ENCODE measurements around the gene SLC45A3.
"Not testable (repeated sequence)": the region's sequence is repeated elsewhere in the genome, so short reads cannot be mapped to it uniquely, and the experiment has no call there.

The SLC45A3 gene

GRCh38 chr1:205652984-205653383, 27.3 kb downstream of the SLC45A3 start:
- no peak for DNase-seq
- no peaks in the 10 kb centered on the region for H3K27me3 Mint-ChIP-seq
- peaks cover 0 to 1% of the 10 kb centered on the region in 2 donors for H3K4me1 Mint-ChIP-seq
- no peak for ATAC-seq (replicated peaks)
- H3K36me3 Mint-ChIP-seq: peaks cover 0 to 13% of the 10 kb centered on the region in 2 donors
- H3K27ac Mint-ChIP-seq: no peak overlapping the region
- H3K4me3 Mint-ChIP-seq: no peak overlapping the region
- no peaks in the 10 kb centered on the region for H3K9me3 Mint-ChIP-seq

GRCh38 chr1:205650241-205650640, 30.1 kb downstream of the SLC45A3 start:
- no peak for DNase-seq

GRCh38 chr1:205645519-205645918, 34.8 kb downstream of the SLC45A3 start:
- Mint-ChIP-seq H3K36me3 (peaks cover 2 to 13% of the 10 kb centered on the region in 2 donors), H3K4me3 (no peak overlapping the region), H3K4me1 (peaks cover 0 to 1% of the 10 kb centered on the region in 2 donors), H3K27ac (no peak overlapping the region), H3K27me3 (no peaks in the 10 kb centered on the region), H3K9me3 (no peaks in the 10 kb centered on the region)
- no peak for ATAC-seq (replicated peaks)
- no peak for DNase-seq

More at GRCh38 chr1:205650241-205650640, 30.1 kb downstream of the SLC45A3 start:
- H3K4me1 Mint-ChIP-seq: peaks cover 0 to 1% of the 10 kb centered on the region in 2 donors
- ATAC-seq (replicated peaks): no peak
- H3K27ac Mint-ChIP-seq: no peak overlapping the region
- no peak overlapping the region for H3K4me3 Mint-ChIP-seq
- H3K36me3 Mint-ChIP-seq: peaks cover 2 to 13% of the 10 kb centered on the region in 2 donors
- H3K27me3 Mint-ChIP-seq: no peaks in the 10 kb centered on the region
- no peaks in the 10 kb centered on the region for H3K9me3 Mint-ChIP-seq

GRCh38 chr1:205642679-205643307, 37.5 kb downstream of the SLC45A3 start:
- Mint-ChIP-seq H3K4me3 (no peak overlapping the region), H3K27me3 (no peaks in the 10 kb centered on the region), H3K27ac (no peak overlapping the region), H3K36me3 (peaks cover 2 to 8% of the 10 kb centered on the region in 2 donors), H3K4me1 (no peaks in the 10 kb centered on the region), H3K9me3 (no peaks in the 10 kb centered on the region)
- no peak for DNase-seq
- no peak for ATAC-seq (replicated peaks)

GRCh38 chr1:205639567-205639966, 40.7 kb downstream of the SLC45A3 start:
- ATAC-seq (replicated peaks): no peak
- Mint-ChIP-seq H3K27ac (no peak overlapping the region), H3K4me3 (no peak overlapping the region), H3K36me3 (peaks cover 0 to 4% of the 10 kb centered on the region in 2 donors), H3K9me3 (no peaks in the 10 kb centered on the region), H3K27me3 (no peaks in the 10 kb centered on the region), H3K4me1 (no peaks in the 10 kb centered on the region)
- DNase-seq: no peak

- H3K4me1 Mint-ChIP-seq: no peaks in the 10 kb centered on the region
- H3K4me3 Mint-ChIP-seq: no peak overlapping the region
- H3K9me3 Mint-ChIP-seq: no peaks in the 10 kb centered on the region
- H3K36me3 Mint-ChIP-seq: peaks cover 0 to 4% of the 10 kb centered on the region in 2 donors
- ATAC-seq (replicated peaks) (no peak), DNase-seq (no peak)
- no peaks in the 10 kb centered on the region for H3K27me3 Mint-ChIP-seq
- no peak overlapping the region for H3K27ac Mint-ChIP-seq
These were observed 42.3 kb downstream of the SLC45A3 start for GRCh38 chr1:205637854-205638468.

- DNase-seq: no peak
These were observed 43.6 kb downstream of the SLC45A3 start for GRCh38 chr1:205636732-205637131.

GRCh38 chr1:205636138-205636530, 44.2 kb downstream of the SLC45A3 start:
- H3K27me3 Mint-ChIP-seq; H3K9me3 Mint-ChIP-seq; ATAC-seq (replicated peaks); H3K36me3 Mint-ChIP-seq; H3K27ac Mint-ChIP-seq; H3K4me1 Mint-ChIP-seq; DNase-seq; H3K4me3 Mint-ChIP-seq: not testable (repeated sequence)

More at GRCh38 chr1:205636732-205637131, 43.6 kb downstream of the SLC45A3 start:
- no peaks in the 10 kb centered on the region for H3K4me1 Mint-ChIP-seq
- no peaks in the 10 kb centered on the region for H3K27me3 Mint-ChIP-seq
- no peak for ATAC-seq (replicated peaks)
- no peak overlapping the region for H3K27ac Mint-ChIP-seq
- no peaks in the 10 kb centered on the region for H3K9me3 Mint-ChIP-seq
- H3K36me3 Mint-ChIP-seq: peaks cover 0 to 4% of the 10 kb centered on the region in 2 donors
- no peak overlapping the region for H3K4me3 Mint-ChIP-seq

GRCh38 chr1:205633421-205633976, 46.8 kb downstream of the SLC45A3 start:
- Mint-ChIP-seq H3K27me3 (no peaks in the 10 kb centered on the region), H3K4me3 (no peak overlapping the region), H3K4me1 (peaks cover 4 to 21% of the 10 kb centered on the region in 2 donors), H3K36me3 (peaks cover 2 to 3% of the 10 kb centered on the region in 2 donors), H3K9me3 (no peaks in the 10 kb centered on the region), H3K27ac (no peak overlapping the region)
- no peak for DNase-seq
- ATAC-seq (replicated peaks): no peak

- peaks cover 4 to 27% of the 10 kb centered on the region in 2 donors for H3K4me1 Mint-ChIP-seq
- ATAC-seq (replicated peaks) (no peak), DNase-seq (no peak)
- H3K4me3 Mint-ChIP-seq: peak overlapping the region; percentile 84 to 85
- peak overlapping the region; percentile 97 for H3K27ac Mint-ChIP-seq
- no peaks in the 10 kb centered on the region for H3K9me3 Mint-ChIP-seq
- peaks cover 2 to 3% of the 10 kb centered on the region in 2 donors for H3K36me3 Mint-ChIP-seq
- H3K27me3 Mint-ChIP-seq: no peaks in the 10 kb centered on the region
These were observed 47.6 kb downstream of the SLC45A3 start for GRCh38 chr1:205632669-205633169.

GRCh38 chr1:205631768-205632668, 48.3 kb downstream of the SLC45A3 start, which contains the start of gene ELK4:
ELK4 (minus strand) TSS chr1:205632011; CDS start chr1:205623882, 8,129 bp downstream.
- Mint-ChIP-seq H3K36me3 (peaks cover 2 to 4% of the 10 kb centered on the region in 2 donors), H3K9me3 (no peaks in the 10 kb centered on the region), H3K27ac (peak within 1 kb of the TSS; percentile 97), H3K27me3 (no peaks in the 10 kb centered on the region), H3K4me3 (peak within 1 kb of the TSS; percentile 84 to 90), H3K4me1 (peaks cover 5 to 34% of the 10 kb centered on the region in 2 donors)
- ATAC-seq (replicated peaks) (peak; percentile 85 to 90), DNase-seq (peak; percentile 98)

GRCh38 chr1:205631010-205631767, 49.1 kb downstream of the SLC45A3 start:
- no peaks in the 10 kb centered on the region for H3K9me3 Mint-ChIP-seq
- H3K27me3 Mint-ChIP-seq: no peaks in the 10 kb centered on the region
- peak overlapping the region; percentile 84 to 90 for H3K4me3 Mint-ChIP-seq
- peaks cover 6 to 10% of the 10 kb centered on the region in 2 donors for H3K36me3 Mint-ChIP-seq
- peak; percentile 76 to 79 for ATAC-seq (replicated peaks)
- peak overlapping the region; percentile 97 for H3K27ac Mint-ChIP-seq
- peak; percentile 80 for DNase-seq
- H3K4me1 Mint-ChIP-seq: peaks cover 12 to 42% of the 10 kb centered on the region in 2 donors

- Mint-ChIP-seq H3K27ac (peak overlapping the region; percentile 97), H3K36me3 (peaks cover 11 to 13% of the 10 kb centered on the region in 2 donors), H3K9me3 (no peaks in the 10 kb centered on the region), H3K27me3 (no peaks in the 10 kb centered on the region), H3K4me3 (peak overlapping the region; percentile 84 to 90), H3K4me1 (peaks cover 16 to 48% of the 10 kb centered on the region in 2 donors)
- no peak for ATAC-seq (replicated peaks)
- DNase-seq: no peak
These were observed 49.7 kb downstream of the SLC45A3 start for GRCh38 chr1:205630651-205631009.

Measured in stimulated activated naive B cell treated with anti-CD40 and anti-IgM and Interleukin-4, amounts not matched to agents 10 μg/mL and 1 μg/mL and 100 μg/mL, for 72 hours (primary cell).